Caco-2 (cell line): ENCODE results near the gene NIP7. TPM values are rescaled to one million over a fixed set of nuclear protein-coding genes. Genes with fewer than 3 reads are reported as not detected.
A peak's percentile ranks its signal among the peaks of the same experiment; 100 is the strongest.

Source experiments
- BruUV-seq: library from RNA; stranded (reverse); fragments of 400-500 nt; replicated peaks from 2 replicates; lab custom pipeline; 2021; lab: Mats Ljungman, UMichigan
- CTCF ChIA-PET: fragments of 300-600 bp; sonication (Branson Sonifier 250); formaldehyde crosslinking; loops from one replicate; lab custom pipeline; 2022; ENCODE audit warnings: antibody characterized with exemption; lab: Charles Lee
- POLR2A ChIA-PET: fragments of 300-600 bp; sonication (Branson Sonifier 250); formaldehyde crosslinking; loops from one replicate; lab custom pipeline; 2022; ENCODE audit warnings: antibody characterized with exemption; lab: Charles Lee
- DNase-seq, 2 experiments: peaks; one replicate each; pipeline versions ENCODE4 v3.0.0 to v3.0.0-alpha.2; 2020 to 2022
- H3K27me3 ChIP-seq: replicated peaks from 2 replicates; pipeline ENCODE4 v1.6.0; 2011; ENCODE audit warnings: low read length; ENCODE audit not compliant: control insufficient read depth, insufficient read depth
- H3K36me3 ChIP-seq: 2 replicates; pipeline ENCODE4 v1.5.1; 2011; ENCODE audit warnings: low read length; ENCODE audit not compliant: control insufficient read depth, insufficient read depth
- H3K4me1 ChIP-seq: fragments of 250-450 bp; sonication (Bioruptor Pico); 2 replicates; pipeline ENCODE4 v1.5.1; 2020; ENCODE audit warnings: mild to moderate bottlenecking
- H3K4me3 ChIP-seq: 2 replicates; pipeline ENCODE4 v1.5.1; 2011; ENCODE audit warnings: low read depth, mild to moderate bottlenecking, control low read depth, low read length
- H3K9me3 ChIP-seq: fragments of 250-450 bp; sonication (Bioruptor Pico); 2 replicates; pipeline ENCODE4 v1.5.1; 2020; ENCODE audit warnings: mild to moderate bottlenecking, moderate library complexity
- H3K27ac Mint-ChIP-seq: one replicate; pipeline ENCODE4 v1.8.0; 2022; ENCODE audit warnings: mixed read lengths; ENCODE audit not compliant: unreplicated experiment
- H3K27me3 Mint-ChIP-seq: one replicate; pipeline ENCODE4 v1.8.0; 2022; ENCODE audit warnings: mixed read lengths; ENCODE audit not compliant: insufficient read depth, unreplicated experiment
- H3K36me3 Mint-ChIP-seq: one replicate; pipeline ENCODE4 v1.8.0; 2022; ENCODE audit warnings: mild to moderate bottlenecking, mixed read lengths; ENCODE audit not compliant: insufficient read depth, unreplicated experiment
- H3K4me1 Mint-ChIP-seq: one replicate; pipeline ENCODE4 v1.8.0; 2022; ENCODE audit warnings: low read depth, mixed read lengths; ENCODE audit not compliant: unreplicated experiment
- H3K4me3 Mint-ChIP-seq: one replicate; pipeline ENCODE4 v1.8.0; 2022; ENCODE audit warnings: mild to moderate bottlenecking, moderate library complexity, mixed read lengths; ENCODE audit not compliant: unreplicated experiment
- H3K9me3 Mint-ChIP-seq: one replicate; pipeline ENCODE4 v1.8.0; 2022; ENCODE audit warnings: mixed read lengths; ENCODE audit not compliant: unreplicated experiment
- intact Hi-C: fragments of 100-400 bp; cut with micrococcal nuclease; formaldehyde crosslinking; loops from one replicate; pipeline ENCODE4 v1.10.0; 2022; ENCODE audit not compliant: unreplicated experiment
- total RNA-seq: library from RNA; stranded (reverse); gene quantifications from 2 replicates; pipeline ENCODE4 v1.2.3, GENCODE V29; 2022
- TF ChIP-seq, protein P1 (sequence below), 2 experiments: fragments of 200-600 bp in 1 of 2; IDR thresholded peaks; 1 replicate in 1 of 2; 2 replicates in 1 of 2; pipeline versions ENCODE4 v1.5.1 to v1.8.0; 2011 to 2022; ENCODE audit warnings: antibody characterized with exemption in 1 of 2, control low read depth in 1 of 2, inconsistent platforms in 1 of 2, low read depth in 1 of 2, low read length in 1 of 2, mild to moderate bottlenecking in 1 of 2, moderate library complexity in 1 of 2; ENCODE audit not compliant: insufficient read depth in 1 of 2, severe bottlenecking in 1 of 2, unreplicated experiment in 1 of 2

The NIP7 gene
- total RNA-seq, 1 experiment from 2014 or later = 65.6 TPM

GRCh38 chr16:69307091-69307490 lies 32.5 kb upstream of the NIP7 start:
- peaks cover 4% of the 10 kb centered on the region; the same call in 1 of the 2 replicates for H3K4me1 ChIP-seq
- CTCF ChIA-PET = no interaction called here
- H3K27me3 ChIP-seq = no peaks in the 10 kb centered on the region
- Mint-ChIP-seq H3K27me3 (no peaks in the 10 kb centered on the region), H3K4me1 (peaks cover 1% of the 10 kb centered on the region), H3K9me3 (no peaks in the 10 kb centered on the region), H3K27ac (no peak overlapping the region), H3K36me3 (peaks cover 60% of the 10 kb centered on the region), H3K4me3 (no peak overlapping the region)
- no peak for DNase-seq
- intact Hi-C loops = no loop called here
- BruUV-seq = no TSS peak
- H3K9me3 ChIP-seq = no peaks in the 10 kb centered on the region
- no peaks in the 10 kb centered on the region for H3K36me3 ChIP-seq
- POLR2A ChIA-PET = no interaction called here
- H3K4me3 ChIP-seq = no peak overlapping the region
- TF ChIP-seq, protein P1, sequence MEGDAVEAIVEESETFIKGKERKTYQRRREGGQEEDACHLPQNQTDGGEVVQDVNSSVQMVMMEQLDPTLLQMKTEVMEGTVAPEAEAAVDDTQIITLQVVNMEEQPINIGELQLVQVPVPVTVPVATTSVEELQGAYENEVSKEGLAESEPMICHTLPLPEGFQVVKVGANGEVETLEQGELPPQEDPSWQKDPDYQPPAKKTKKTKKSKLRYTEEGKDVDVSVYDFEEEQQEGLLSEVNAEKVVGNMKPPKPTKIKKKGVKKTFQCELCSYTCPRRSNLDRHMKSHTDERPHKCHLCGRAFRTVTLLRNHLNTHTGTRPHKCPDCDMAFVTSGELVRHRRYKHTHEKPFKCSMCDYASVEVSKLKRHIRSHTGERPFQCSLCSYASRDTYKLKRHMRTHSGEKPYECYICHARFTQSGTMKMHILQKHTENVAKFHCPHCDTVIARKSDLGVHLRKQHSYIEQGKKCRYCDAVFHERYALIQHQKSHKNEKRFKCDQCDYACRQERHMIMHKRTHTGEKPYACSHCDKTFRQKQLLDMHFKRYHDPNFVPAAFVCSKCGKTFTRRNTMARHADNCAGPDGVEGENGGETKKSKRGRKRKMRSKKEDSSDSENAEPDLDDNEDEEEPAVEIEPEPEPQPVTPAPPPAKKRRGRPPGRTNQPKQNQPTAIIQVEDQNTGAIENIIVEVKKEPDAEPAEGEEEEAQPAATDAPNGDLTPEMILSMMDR (IDR thresholded peaks at IDR 0.05; ENCODE audit: insufficient read depth in 1 of 2, low read depth in 1 of 2, low read length in 1 of 2, severe bottlenecking in 1 of 2, unreplicated experiment in 1 of 2) = no peak

DNA sequence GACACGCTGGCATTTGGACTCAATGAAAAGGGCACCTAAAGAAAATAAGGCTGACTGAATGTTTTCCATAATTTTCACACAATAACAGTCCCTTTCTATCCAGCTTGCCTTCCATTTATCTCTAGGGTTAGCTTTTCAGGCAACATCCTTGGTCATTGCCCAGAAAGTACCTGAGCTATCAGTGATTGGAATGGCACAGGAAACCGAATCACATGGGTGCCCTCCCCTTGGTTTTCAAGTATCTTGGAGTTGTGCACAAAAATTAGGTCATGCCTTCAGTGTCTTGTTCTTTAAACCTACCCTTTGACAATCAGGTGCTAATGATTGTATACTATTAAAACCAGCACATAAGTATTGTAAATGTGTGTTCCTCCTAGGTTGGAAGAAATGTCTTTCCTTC lies 31.7 kb upstream of the NIP7 start:
- Mint-ChIP-seq H3K4me1 (peaks cover 5% of the 10 kb centered on the region), H3K36me3 (peaks cover 56% of the 10 kb centered on the region), H3K27me3 (no peaks in the 10 kb centered on the region), H3K9me3 (no peaks in the 10 kb centered on the region), H3K27ac (no peak overlapping the region), H3K4me3 (no peak overlapping the region)
- ChIA-PET CTCF (no interaction called here), POLR2A (no interaction called here)
- Histone ChIP-seq H3K4me3 (no peak overlapping the region), H3K36me3 (no peaks in the 10 kb centered on the region), H3K27me3 (no peaks in the 10 kb centered on the region), H3K9me3 (no peaks in the 10 kb centered on the region), H3K4me1 (peaks cover 9% of the 10 kb centered on the region; the same call in 1 of the 2 replicates)
- TF ChIP-seq, protein P1 (IDR thresholded peaks at IDR 0.05; ENCODE audit: insufficient read depth in 1 of 2, low read depth in 1 of 2, low read length in 1 of 2, severe bottlenecking in 1 of 2, unreplicated experiment in 1 of 2) = no peak
- BruUV-seq = no TSS peak
- intact Hi-C loops = no loop called here
- DNase-seq = no peak

DNA sequence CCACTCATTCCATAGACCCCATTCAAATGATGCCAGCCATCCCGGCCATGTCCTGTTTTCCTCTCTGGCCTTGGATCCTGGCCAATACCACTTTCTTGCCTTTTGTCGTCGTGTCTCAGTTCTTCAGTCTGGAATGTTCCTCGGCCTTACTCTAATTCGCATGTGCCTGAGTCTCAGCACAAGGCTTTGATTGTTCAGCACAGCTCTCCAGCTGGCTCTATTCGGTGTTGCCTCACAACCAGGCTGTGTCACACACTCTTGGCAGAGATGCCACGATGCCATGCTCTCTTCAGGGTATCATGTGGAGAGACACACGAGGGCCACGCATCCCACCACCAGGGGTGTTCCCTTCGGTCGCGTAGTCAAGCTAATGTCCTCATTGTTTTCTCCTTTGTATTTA lies 30.3 kb upstream of the NIP7 start:
- POLR2A ChIA-PET = interaction anchor here (0.6 kb wide), 1 partner anchor 42 kb away, joined by 3 read pairs; no protein-coding TSS in a partner anchor
- no peaks in the 10 kb centered on the region for H3K27me3 Mint-ChIP-seq

More for the DNA sequence above, 30.3 kb upstream of the NIP7 start:
- no peak overlapping the region for H3K4me3 ChIP-seq
- no TSS peak for BruUV-seq
- H3K36me3 ChIP-seq = no peaks in the 10 kb centered on the region
- peaks cover 9% of the 10 kb centered on the region; the same call in 1 of the 2 replicates for H3K4me1 ChIP-seq
- Mint-ChIP-seq H3K36me3 (peaks cover 62% of the 10 kb centered on the region), H3K4me3 (no peak overlapping the region), H3K27ac (no peak overlapping the region), H3K4me1 (peaks cover 5% of the 10 kb centered on the region), H3K9me3 (no peaks in the 10 kb centered on the region)
- TF ChIP-seq, protein P1 (IDR thresholded peaks at IDR 0.05; ENCODE audit: insufficient read depth in 1 of 2, low read depth in 1 of 2, low read length in 1 of 2, severe bottlenecking in 1 of 2, unreplicated experiment in 1 of 2) = no peak
- no peaks in the 10 kb centered on the region for H3K27me3 ChIP-seq
- intact Hi-C loops = no loop called here
- CTCF ChIA-PET = no interaction called here
- no peaks in the 10 kb centered on the region for H3K9me3 ChIP-seq
- peak in 1 of 2 experiments; percentile 29 for DNase-seq
